NCI-H524 treated with DMSO at 0.1 percent for 48 hours (cell line): ENCODE data around the gene MAPK7.

Experiments used
- DNase-seq: peaks from one replicate; lab custom pipeline; 2025; lab: John Stamatoyannopoulos, UW

MAPK7 gene

DNA sequence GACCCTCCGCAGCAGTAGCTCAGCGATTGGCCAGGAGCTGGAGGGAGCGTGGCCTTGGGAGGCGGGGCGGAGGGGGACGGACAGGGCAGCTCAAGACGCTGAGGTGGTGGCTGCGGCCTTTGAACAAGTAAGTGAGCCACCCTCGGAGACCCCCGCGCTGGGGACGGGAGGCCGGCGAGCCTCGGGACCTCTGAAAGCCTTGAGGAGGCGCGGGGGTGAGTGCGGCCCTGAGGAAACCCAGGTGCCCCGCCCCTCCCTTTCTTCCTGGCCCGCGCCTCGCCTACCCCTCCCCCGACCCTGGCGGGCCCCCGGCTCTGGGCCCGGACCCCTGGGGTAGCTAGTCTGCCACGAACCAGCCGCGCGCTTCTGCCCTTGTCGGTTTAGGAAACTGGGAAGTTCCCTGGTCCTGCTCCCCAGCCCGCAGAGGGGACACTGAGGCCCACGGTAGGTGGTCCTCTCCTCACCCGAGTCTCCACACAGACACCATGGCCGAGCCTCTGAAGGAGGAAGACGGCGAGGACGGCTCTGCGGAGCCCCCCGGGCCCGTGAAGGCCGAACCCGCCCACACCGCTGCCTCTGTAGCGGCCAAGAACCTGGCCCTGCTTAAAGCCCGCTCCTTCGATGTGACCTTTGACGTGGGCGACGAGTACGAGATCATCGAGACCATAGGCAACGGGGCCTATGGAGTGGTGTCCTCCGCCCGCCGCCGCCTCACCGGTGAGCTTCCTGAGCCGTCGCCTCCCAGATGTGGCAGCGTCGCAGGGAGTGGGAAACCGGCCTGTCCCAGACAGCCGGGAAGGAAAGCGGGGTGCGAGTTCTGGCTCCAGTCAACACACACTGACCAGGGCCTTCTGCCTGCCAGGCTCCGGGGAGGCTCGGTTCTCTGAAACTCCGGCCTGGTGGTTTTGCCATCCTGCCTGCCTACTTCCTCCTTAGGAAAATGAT lies at the start of gene MAPK7:
Gene MAPK7, plus strand, starts transcription at position 83 of the 945 bp plus-strand sequence. Its CDS starts 403 bp downstream, at position 486.
- DNase-seq: no peak

- DNase-seq: no peak
Measured at GRCh38 chr17:19329136-19329535, 49.2 kb upstream of the MAPK7 start.

DNA sequence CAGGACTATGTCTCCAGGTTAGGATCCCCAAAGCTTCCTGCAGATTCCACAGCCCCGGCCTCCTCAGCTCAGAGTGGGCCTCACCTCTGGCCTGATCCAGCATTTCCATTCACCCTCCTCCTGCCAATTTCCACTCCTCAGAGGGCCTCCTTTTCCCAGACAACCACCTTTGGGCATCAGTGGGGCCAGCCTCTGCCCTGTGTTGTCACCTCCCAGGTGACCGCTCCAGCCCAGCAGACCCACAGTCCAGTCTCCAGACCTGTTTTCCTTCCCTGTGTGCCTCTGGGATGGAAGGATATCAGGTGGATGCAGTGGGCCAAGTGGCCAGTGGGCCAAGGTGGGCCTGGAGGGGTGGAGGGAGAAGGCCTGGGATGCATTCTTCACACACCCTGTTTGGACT lies 48.5 kb upstream of the MAPK7 start:
- DNase-seq: no peak

DNA sequence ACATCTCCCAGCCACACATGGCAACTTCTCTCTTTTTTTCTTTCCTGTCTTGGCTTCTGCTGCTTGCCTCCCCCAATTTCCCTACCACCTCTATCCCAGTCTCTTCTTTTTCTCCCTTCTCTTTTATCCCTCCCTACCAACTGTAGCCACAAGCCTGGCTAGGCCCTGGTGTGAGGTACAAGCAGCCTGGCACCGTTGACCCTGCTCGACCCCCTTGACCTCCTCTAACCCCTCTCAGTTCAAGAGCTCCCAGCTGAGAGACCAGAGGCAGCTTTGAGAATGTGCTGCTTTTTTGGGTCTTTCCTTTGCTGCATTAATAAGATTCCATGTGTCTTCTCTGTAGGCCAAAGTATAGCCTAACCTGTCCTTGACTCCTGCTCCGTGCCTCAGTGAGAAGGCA lies 48.0 kb upstream of the MAPK7 start:
- DNase-seq: no peak

GRCh38 chr17:19331134-19331533 lies 47.2 kb upstream of the MAPK7 start:
- DNase-seq: no peak

- no peak for DNase-seq
Measured at GRCh38 chr17:19331543-19332245, 46.6 kb upstream of the MAPK7 start.

- no peak for DNase-seq
Measured at GRCh38 chr17:19332371-19333131, 45.7 kb upstream of the MAPK7 start.

DNA sequence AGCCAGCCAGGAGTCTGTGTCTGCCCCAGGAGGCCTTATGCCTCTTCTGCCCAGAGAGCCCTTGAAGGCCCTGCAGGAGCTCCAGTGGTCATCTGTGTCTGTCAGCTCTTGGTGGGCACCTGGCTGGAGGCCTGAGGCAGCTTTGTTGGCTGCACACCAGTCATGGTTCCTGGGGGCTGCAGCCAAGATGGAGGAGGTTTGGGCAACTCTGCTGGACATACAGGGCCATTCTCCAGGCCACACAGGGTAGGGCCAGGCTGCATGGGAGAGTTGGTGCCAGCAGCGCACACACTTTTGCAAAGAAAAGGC lies 45.2 kb upstream of the MAPK7 start:
- no peak for DNase-seq

GRCh38 chr17:19333736-19334290 lies 44.5 kb upstream of the MAPK7 start:
- DNase-seq: no peak

DNA sequence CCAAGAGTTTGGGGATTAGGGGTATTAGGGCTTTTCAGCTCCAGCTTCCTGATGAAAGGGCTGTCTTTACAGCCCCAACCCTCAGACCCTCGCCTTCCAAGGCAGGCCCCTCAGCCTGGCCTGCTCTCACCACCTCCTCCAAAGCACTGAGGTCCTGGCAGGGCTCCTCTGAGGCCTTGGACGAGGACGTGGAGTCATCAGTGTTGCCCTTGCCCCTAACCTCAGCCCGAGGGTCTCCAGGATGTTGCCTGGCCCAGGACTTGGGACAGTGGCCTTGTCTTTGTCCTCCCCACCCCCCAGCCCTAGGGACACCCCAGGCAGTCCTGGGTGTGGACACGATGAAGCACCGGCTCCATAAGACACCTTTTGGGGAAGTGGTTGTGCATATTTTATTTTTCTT lies 44.0 kb upstream of the MAPK7 start:
- DNase-seq: no peak

- no peak for DNase-seq
Measured at GRCh38 chr17:19335951-19336631, 42.2 kb upstream of the MAPK7 start.

- no peak for DNase-seq
Measured at GRCh38 chr17:19336938-19337711, 41.2 kb upstream of the MAPK7 start.

- no peak for DNase-seq
Measured at GRCh38 chr17:19337712-19338023, 40.6 kb upstream of the MAPK7 start.

DNA sequence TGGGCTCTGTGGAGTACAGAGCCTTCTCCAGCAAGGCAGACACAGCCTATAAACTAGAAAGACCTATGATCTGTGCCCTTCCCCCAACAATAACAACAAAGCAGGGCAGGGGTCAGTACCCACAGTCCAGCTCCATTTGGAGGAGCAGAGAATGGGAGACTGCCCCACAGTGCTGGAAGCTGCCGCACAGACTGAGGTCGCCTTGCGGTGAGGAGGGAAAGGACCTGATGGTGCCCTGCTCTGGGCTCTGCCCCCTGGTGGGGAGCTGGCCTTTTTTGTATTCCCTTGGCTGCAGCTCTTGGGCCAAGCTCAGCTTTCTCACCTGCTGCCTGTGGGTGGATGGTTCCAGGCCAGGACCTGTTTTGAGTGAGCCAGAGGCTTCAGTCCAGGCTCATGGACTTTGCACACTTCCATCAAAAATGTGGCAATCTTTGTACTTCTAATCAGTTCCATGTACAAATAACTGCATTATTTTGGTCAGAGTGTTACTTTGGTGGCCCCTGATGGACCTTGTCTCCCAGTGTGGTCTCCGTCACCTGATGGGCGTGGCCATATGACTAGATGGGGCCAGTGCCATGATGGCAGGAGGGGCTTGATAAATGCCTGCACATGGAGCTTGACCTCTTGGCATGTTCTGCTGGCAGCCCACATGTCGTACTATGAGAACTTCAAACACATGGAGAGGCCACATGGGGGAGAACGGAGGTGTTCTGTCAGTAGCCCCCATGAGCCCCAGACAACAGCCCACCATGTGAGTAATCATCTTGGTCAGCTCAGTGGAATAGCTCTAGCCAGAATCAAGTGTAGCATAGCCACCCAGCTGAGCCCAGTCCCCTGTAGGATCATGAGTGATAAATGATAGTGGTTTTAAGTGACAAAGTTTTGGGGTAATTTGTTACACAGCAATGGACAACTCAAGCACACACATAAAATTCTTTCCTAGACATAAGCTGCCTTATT lies 40.0 kb upstream of the MAPK7 start:
- DNase-seq: no peak

GRCh38 chr17:19339341-19339815 lies 38.9 kb upstream of the MAPK7 start:
- no peak for DNase-seq

- no peak for DNase-seq
Measured at GRCh38 chr17:19341211-19341631, 37.1 kb upstream of the MAPK7 start.

GRCh38 chr17:19341641-19342610 lies 36.4 kb upstream of the MAPK7 start:
- no peak for DNase-seq

- DNase-seq: no peak
Measured at GRCh38 chr17:19342611-19343255, 35.6 kb upstream of the MAPK7 start.
